NCI-H146 treated with DMSO at 0.1 percent for 48 hours (cell line): ENCODE results near the gene ARPC5.

Experiments used
- DNase-seq: peaks from one replicate; lab custom pipeline; 2025; ENCODE audit not compliant: unreplicated experiment; lab: John Stamatoyannopoulos, UW

The ARPC5 gene

GRCh38 chr1:183612407-183612806 lies 23.2 kb downstream of the ARPC5 start:
- DNase-seq, result no peak

- no peak for DNase-seq
Measured at GRCh38 chr1:183611021-183611420, 24.6 kb downstream of the ARPC5 start.

GRCh38 chr1:183609759-183610452 lies 25.7 kb downstream of the ARPC5 start:
- peak; percentile 78 for DNase-seq

GRCh38 chr1:183609313-183609712 lies 26.3 kb downstream of the ARPC5 start:
- DNase-seq, result peak; percentile 2

GRCh38 chr1:183607322-183607980 lies 28.1 kb downstream of the ARPC5 start:
- no peak for DNase-seq

GRCh38 chr1:183605904-183606303 lies 29.7 kb downstream of the ARPC5 start:
- no peak for DNase-seq

- no peak for DNase-seq
Measured at GRCh38 chr1:183604815-183605214, 30.8 kb downstream of the ARPC5 start.

GRCh38 chr1:183604038-183604808 lies 31.4 kb downstream of the ARPC5 start:
- no peak for DNase-seq

GRCh38 chr1:183602510-183602909 lies 33.1 kb downstream of the ARPC5 start:
- no peak for DNase-seq

GRCh38 chr1:183600634-183601033 lies 34.9 kb downstream of the ARPC5 start:
- no peak for DNase-seq

GRCh38 chr1:183600136-183600535 lies 35.4 kb downstream of the ARPC5 start:
- no peak for DNase-seq

- DNase-seq, result no peak
Measured at GRCh38 chr1:183598386-183598785, 37.2 kb downstream of the ARPC5 start.

- DNase-seq, result no peak
Measured at GRCh38 chr1:183597656-183598347, 37.8 kb downstream of the ARPC5 start.

GRCh38 chr1:183596500-183596899 lies 39.1 kb downstream of the ARPC5 start:
- no peak for DNase-seq

- no peak for DNase-seq
Measured at GRCh38 chr1:183595537-183595936, 40.0 kb downstream of the ARPC5 start.

GRCh38 chr1:183593356-183593755 lies 42.2 kb downstream of the ARPC5 start:
- DNase-seq, result no peak

- DNase-seq, result no peak
Measured at GRCh38 chr1:183592733-183593132, 42.9 kb downstream of the ARPC5 start.

GRCh38 chr1:183590244-183591191 lies 45.1 kb downstream of the ARPC5 start, which contains the start of gene NCF2:
TSS of gene NCF2 (minus strand) at chr1:183590459. CDS start at chr1:183590329, 130 bp downstream.
- no peak for DNase-seq

- DNase-seq, result no peak
Measured at GRCh38 chr1:183589874-183590243, 45.7 kb downstream of the ARPC5 start.

- no peak for DNase-seq
Measured at GRCh38 chr1:183589384-183589783, 46.2 kb downstream of the ARPC5 start.
